ENCODE measurements around the gene VDAC1. TPM values are rescaled to one million over a fixed set of nuclear protein-coding genes. Genes with fewer than 3 reads are reported as not detected.

Gene VDAC1
- total and polyA plus RNA-seq, 2 donors (not counting 1 experiment from before 2014, with no cell fraction given), result 202 to 281 TPM

DNA sequence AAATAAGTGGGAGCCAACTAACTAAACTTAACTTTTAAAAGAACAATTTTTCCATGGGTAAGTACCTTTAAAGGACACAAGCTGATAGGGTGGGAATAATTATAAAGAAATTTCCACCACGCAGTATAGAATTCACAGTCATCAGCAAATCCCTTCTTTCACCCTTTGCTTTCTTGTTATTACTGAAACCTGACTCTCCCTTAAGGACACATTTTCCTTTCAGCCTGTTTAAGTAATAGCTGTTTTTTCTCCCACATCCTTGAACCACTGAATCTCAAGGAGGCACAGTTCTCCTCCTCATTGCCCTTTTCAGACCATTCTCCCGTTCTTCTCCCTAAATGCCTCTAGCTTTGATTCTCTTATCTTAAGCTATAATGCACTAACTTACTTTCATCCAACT, 42.6 kb downstream of the VDAC1 start:
- Histone ChIP-seq H3K4me2 (ENCODE audit: extremely low read depth, insufficient read depth, low read length) (no peak overlapping the region), H3K36me3 (ENCODE audit: control insufficient read depth, insufficient read depth, low read length) (peaks cover 4% of the 10 kb centered on the region), H3K9me3 (ENCODE audit: control insufficient read depth, insufficient read depth, low read depth, low read length) (no peaks in the 10 kb centered on the region), H3K27ac (ENCODE audit: insufficient read depth, low read length) (no peak overlapping the region), H3K79me2 (ENCODE audit: control insufficient read depth, insufficient read depth, low read length) (peaks cover 41% of the 10 kb centered on the region), H4K20me1 (ENCODE audit: control insufficient read depth, extremely low read depth, insufficient read depth, low read length) (no peaks in the 10 kb centered on the region), H3K9ac (ENCODE audit: insufficient read depth, low read length) (no peak overlapping the region), H2AFZ (ENCODE audit: low read length) (no peak overlapping the region), H3K4me1 (ENCODE audit: control insufficient read depth, extremely low read depth, insufficient read depth, low read length) (peaks cover 6% of the 10 kb centered on the region), H3K27me3 (ENCODE audit: control insufficient read depth, insufficient read depth, low read length) (no peaks in the 10 kb centered on the region), H3K4me3 (replicated peaks in 1 of 4; ENCODE audit: control extremely low read depth in 1 of 4, insufficient read depth in 1 of 4, low read depth in 3 of 4, low read length in 4 of 4) (no peak overlapping the region)
- TF ChIP-seq EZH2 (IDR thresholded peaks at IDR 0.05; ENCODE audit: low read length, missing control alignments) (no peak), CTCF (conservative IDR thresholded peaks at IDR 0.05 in 1 of 2, IDR thresholded peaks at IDR 0.05 in 1 of 2; ENCODE audit: low read depth in 1 of 2, low read length in 2 of 2) (no peak)
- peak; percentile 38 to 48 for DNase-seq (ENCODE audit: low read depth in 2 of 2)

- no peak overlapping the region for H3K4me3 ChIP-seq (replicated peaks in 1 of 4; ENCODE audit: control extremely low read depth in 1 of 4, insufficient read depth in 1 of 4, low read depth in 3 of 4, low read length in 4 of 4)
- DNase-seq (ENCODE audit: low read depth in 2 of 2), result no peak
- no peak for TF ChIP-seq CTCF (conservative IDR thresholded peaks at IDR 0.05 in 1 of 2, IDR thresholded peaks at IDR 0.05 in 1 of 2; ENCODE audit: low read depth in 1 of 2, low read length in 2 of 2)
- no peak for TF ChIP-seq EZH2 (IDR thresholded peaks at IDR 0.05; ENCODE audit: low read length, missing control alignments)
- H3K9ac ChIP-seq (ENCODE audit: insufficient read depth, low read length), result no peak overlapping the region
- no peaks in the 10 kb centered on the region for H3K27me3 ChIP-seq (ENCODE audit: control insufficient read depth, insufficient read depth, low read length)
- peaks cover 23% of the 10 kb centered on the region for H3K79me2 ChIP-seq (ENCODE audit: control insufficient read depth, insufficient read depth, low read length)
- H3K4me1 ChIP-seq (ENCODE audit: control insufficient read depth, extremely low read depth, insufficient read depth, low read length), result peaks cover 6% of the 10 kb centered on the region
- H3K4me2 ChIP-seq (ENCODE audit: extremely low read depth, insufficient read depth, low read length), result no peak overlapping the region
- no peaks in the 10 kb centered on the region for H3K9me3 ChIP-seq (ENCODE audit: control insufficient read depth, insufficient read depth, low read depth, low read length)
- H2AFZ ChIP-seq (ENCODE audit: low read length), result no peak overlapping the region
- H3K27ac ChIP-seq (ENCODE audit: insufficient read depth, low read length), result no peak overlapping the region
- no peaks in the 10 kb centered on the region for H4K20me1 ChIP-seq (ENCODE audit: control insufficient read depth, extremely low read depth, insufficient read depth, low read length)
- peaks cover 4% of the 10 kb centered on the region for H3K36me3 ChIP-seq (ENCODE audit: control insufficient read depth, insufficient read depth, low read length)
Observed at GRCh38 chr5:133959643-133960042, 45.1 kb downstream of the VDAC1 start.

DNA sequence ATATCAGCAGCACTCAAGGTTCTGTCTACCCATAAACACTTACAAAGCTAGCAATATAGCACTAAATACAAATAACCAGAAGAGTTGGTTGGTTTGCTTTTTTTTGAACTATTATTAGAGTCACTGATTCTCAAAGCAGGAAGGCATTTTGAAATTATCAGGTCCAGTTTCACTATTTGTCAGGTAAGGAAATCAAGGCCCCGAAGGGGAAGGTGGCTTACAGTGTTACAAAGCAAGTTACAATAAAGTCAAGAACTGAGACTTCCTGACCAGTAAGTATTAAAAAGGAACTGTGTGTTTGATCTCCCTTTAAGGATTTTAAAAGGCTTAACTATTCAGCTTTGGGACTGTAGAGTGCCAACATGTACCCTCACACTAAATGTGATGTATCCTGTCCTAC, 47.2 kb downstream of the VDAC1 start:
- Histone ChIP-seq H4K20me1 (ENCODE audit: control insufficient read depth, extremely low read depth, insufficient read depth, low read length) (no peaks in the 10 kb centered on the region), H3K9me3 (ENCODE audit: control insufficient read depth, insufficient read depth, low read depth, low read length) (no peaks in the 10 kb centered on the region), H3K9ac (ENCODE audit: insufficient read depth, low read length) (no peak overlapping the region), H3K36me3 (ENCODE audit: control insufficient read depth, insufficient read depth, low read length) (peaks cover 4% of the 10 kb centered on the region), H3K4me1 (ENCODE audit: control insufficient read depth, extremely low read depth, insufficient read depth, low read length) (peaks cover 15% of the 10 kb centered on the region), H3K4me3 (replicated peaks in 1 of 4; ENCODE audit: control extremely low read depth in 1 of 4, insufficient read depth in 1 of 4, low read depth in 3 of 4, low read length in 4 of 4) (no peak overlapping the region), H3K79me2 (ENCODE audit: control insufficient read depth, insufficient read depth, low read length) (peaks cover 20% of the 10 kb centered on the region), H3K4me2 (ENCODE audit: extremely low read depth, insufficient read depth, low read length) (no peak overlapping the region), H3K27me3 (ENCODE audit: control insufficient read depth, insufficient read depth, low read length) (no peaks in the 10 kb centered on the region), H2AFZ (ENCODE audit: low read length) (no peak overlapping the region), H3K27ac (ENCODE audit: insufficient read depth, low read length) (no peak overlapping the region)
- DNase-seq (ENCODE audit: low read depth in 2 of 2), result no peak
- TF ChIP-seq CTCF (conservative IDR thresholded peaks at IDR 0.05 in 1 of 2, IDR thresholded peaks at IDR 0.05 in 1 of 2; ENCODE audit: low read depth in 1 of 2, low read length in 2 of 2) (no peak), EZH2 (IDR thresholded peaks at IDR 0.05; ENCODE audit: low read length, missing control alignments) (no peak)

All from fibroblast of lung (primary cell).